ENCODE results near the gene PTPRD.

- TF ChIP-seq EZH2phosphoT487 (IDR thresholded peaks at IDR 0.05; ENCODE audit: borderline replicate concordance, low read depth, low read length), result no peak
- no peak for TF ChIP-seq CTCF (conservative IDR thresholded peaks at IDR 0.05; ENCODE audit: low read length)
These were observed 1972.0 kb downstream of the PTPRD start for GRCh38 chr9:8640761-8641160.

Data from OCI-LY7 (cell line).